Fibroblast of lung (primary cell): ENCODE results near the gene SPAG5. TPM values are rescaled to one million over a fixed set of nuclear protein-coding genes. Genes with fewer than 3 reads are reported as not detected.

Experiments used
- DNase-seq, 2 donors: peaks; one replicate each; pipeline versions ENCODE4 v3.0.0 to v3.0.0-alpha.2; 2010; ENCODE audit warnings: low read depth in 2 of 2
- H2AFZ ChIP-seq: 2 replicates; pipeline ENCODE4 v1.5.1; 2012; ENCODE audit warnings: low read length, control low read depth, inconsistent platforms
- H3K27ac ChIP-seq: 2 replicates; pipeline ENCODE4 v1.5.1; 2011; ENCODE audit warnings: low read length, control low read depth; ENCODE audit not compliant: insufficient read depth
- H3K27me3 ChIP-seq: 2 replicates; pipeline ENCODE4 v1.5.1; 2011; ENCODE audit warnings: mild to moderate bottlenecking, low read length; ENCODE audit not compliant: control insufficient read depth, insufficient read depth
- H3K36me3 ChIP-seq: 2 replicates; pipeline ENCODE4 v1.5.1; 2011; ENCODE audit warnings: low read length; ENCODE audit not compliant: control insufficient read depth, insufficient read depth
- H3K4me1 ChIP-seq: 2 replicates; pipeline ENCODE4 v1.5.1; 2011; ENCODE audit warnings: low read length; ENCODE audit not compliant: control insufficient read depth, insufficient read depth; ENCODE audit errors: extremely low read depth
- H3K4me2 ChIP-seq: 2 replicates; pipeline ENCODE4 v1.5.1; 2011; ENCODE audit warnings: low read length, control low read depth; ENCODE audit not compliant: insufficient read depth; ENCODE audit errors: extremely low read depth
- H3K4me3 ChIP-seq, 4 experiments: fragments of 200-600 bp in 1 of 4; sonication (generic) in 1 of 4; replicated peaks in 1 of 4; 2 replicates each; pipeline ENCODE4 v1.5.1; 2011 to 2016; ENCODE audit warnings: low read length in 4 of 4, low read depth in 3 of 4, mild to moderate bottlenecking in 3 of 4, control low read depth in 2 of 4, inconsistent platforms in 1 of 4, mixed read lengths in 1 of 4; ENCODE audit not compliant: insufficient read depth in 1 of 4; ENCODE audit errors: control extremely low read depth in 1 of 4
- H3K79me2 ChIP-seq: 2 replicates; pipeline ENCODE4 v1.5.1; 2012; ENCODE audit warnings: mild to moderate bottlenecking, low read length, inconsistent platforms; ENCODE audit not compliant: control insufficient read depth, insufficient read depth
- H3K9ac ChIP-seq: 2 replicates; pipeline ENCODE4 v1.5.1; 2011; ENCODE audit warnings: mild to moderate bottlenecking, low read length, control low read depth; ENCODE audit not compliant: insufficient read depth
- H3K9me3 ChIP-seq: 2 replicates; pipeline ENCODE4 v1.5.1; 2012; ENCODE audit warnings: low read depth, low read length; ENCODE audit not compliant: control insufficient read depth, insufficient read depth
- H4K20me1 ChIP-seq: 2 replicates; pipeline ENCODE4 v1.5.1; 2011; ENCODE audit warnings: low read length; ENCODE audit not compliant: control insufficient read depth, insufficient read depth; ENCODE audit errors: extremely low read depth
- EZH2 ChIP-seq: IDR thresholded peaks from 2 replicates; pipeline ENCODE4 v1.5.1; 2012; ENCODE audit warnings: low read length, control low read depth, mild to moderate bottlenecking; ENCODE audit errors: missing control alignments
- polyA plus RNA-seq, 2 donors: library from polyadenylated mRNA; depleted of rRNA in 1 of 2; stranded (reverse) in 1 of 2; unstranded in 1 of 2; fragments of >200 nt; gene quantifications; 2 replicates each; pipeline ENCODE4 v1.2.1, GENCODE V29; 2011 to 2012; ENCODE audit warnings: missing spikeins in 1 of 2
- total RNA-seq: library from RNA; depleted of rRNA; stranded (reverse); fragments of >200 nt; gene quantifications from 2 replicates; pipeline ENCODE4 v1.2.1, GENCODE V29; 2014
- TF ChIP-seq, protein P1 (sequence below), 2 donors: IDR thresholded peaks in 1 of 2; conservative IDR thresholded peaks in 1 of 2; 1 replicate in 1 of 2; 2 replicates in 1 of 2; pipeline ENCODE4 v1.5.1; 2011 to 2012; ENCODE audit warnings: low read length in 2 of 2, control low read depth in 1 of 2, inconsistent platforms in 1 of 2, low read depth in 1 of 2, mild to moderate bottlenecking in 1 of 2

The SPAG5 gene
- total and polyA plus RNA-seq, 2 donors (not counting 1 experiment from before 2014, with no cell fraction given), result 12.0 to 13.7 TPM

DNA sequence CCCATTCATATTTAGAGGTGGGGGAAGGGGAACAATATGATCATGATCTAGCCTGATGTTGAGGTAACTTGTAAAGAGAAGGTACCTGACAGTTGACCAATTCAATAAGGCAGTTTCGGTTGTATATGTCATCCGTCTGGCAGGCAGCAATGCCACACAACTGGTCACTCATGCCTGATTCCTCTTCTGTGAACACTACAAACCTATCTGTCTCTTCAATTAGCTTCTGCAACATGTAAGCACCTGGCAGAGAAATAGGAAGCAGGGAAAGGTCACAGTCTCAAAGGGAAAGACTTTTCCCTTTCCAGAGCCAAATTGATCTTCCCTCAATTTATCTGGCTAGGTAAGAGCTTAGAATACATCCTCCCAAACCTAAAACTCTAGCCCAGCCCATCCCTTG is 25.3 kb upstream of the SPAG5 start:
- no peak overlapping the region for H3K4me2 ChIP-seq
- no peaks in the 10 kb centered on the region for H3K4me1 ChIP-seq
- no peak for DNase-seq
- H3K79me2 ChIP-seq, result no peaks in the 10 kb centered on the region
- no peak overlapping the region for H3K9ac ChIP-seq
- H3K9me3 ChIP-seq, result no peaks in the 10 kb centered on the region
- TF ChIP-seq, protein P1, sequence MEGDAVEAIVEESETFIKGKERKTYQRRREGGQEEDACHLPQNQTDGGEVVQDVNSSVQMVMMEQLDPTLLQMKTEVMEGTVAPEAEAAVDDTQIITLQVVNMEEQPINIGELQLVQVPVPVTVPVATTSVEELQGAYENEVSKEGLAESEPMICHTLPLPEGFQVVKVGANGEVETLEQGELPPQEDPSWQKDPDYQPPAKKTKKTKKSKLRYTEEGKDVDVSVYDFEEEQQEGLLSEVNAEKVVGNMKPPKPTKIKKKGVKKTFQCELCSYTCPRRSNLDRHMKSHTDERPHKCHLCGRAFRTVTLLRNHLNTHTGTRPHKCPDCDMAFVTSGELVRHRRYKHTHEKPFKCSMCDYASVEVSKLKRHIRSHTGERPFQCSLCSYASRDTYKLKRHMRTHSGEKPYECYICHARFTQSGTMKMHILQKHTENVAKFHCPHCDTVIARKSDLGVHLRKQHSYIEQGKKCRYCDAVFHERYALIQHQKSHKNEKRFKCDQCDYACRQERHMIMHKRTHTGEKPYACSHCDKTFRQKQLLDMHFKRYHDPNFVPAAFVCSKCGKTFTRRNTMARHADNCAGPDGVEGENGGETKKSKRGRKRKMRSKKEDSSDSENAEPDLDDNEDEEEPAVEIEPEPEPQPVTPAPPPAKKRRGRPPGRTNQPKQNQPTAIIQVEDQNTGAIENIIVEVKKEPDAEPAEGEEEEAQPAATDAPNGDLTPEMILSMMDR (conservative IDR thresholded peaks at IDR 0.05 in 1 of 2, IDR thresholded peaks at IDR 0.05 in 1 of 2; ENCODE audit: low read depth in 1 of 2, low read length in 2 of 2), result no peak
- TF ChIP-seq EZH2, result no peak
- H4K20me1 ChIP-seq, result no peaks in the 10 kb centered on the region
- no peak overlapping the region for H2AFZ ChIP-seq
- H3K4me3 ChIP-seq, result no peak overlapping the region
- H3K27ac ChIP-seq, result no peak overlapping the region
- no peaks in the 10 kb centered on the region for H3K27me3 ChIP-seq
- peaks cover 10% of the 10 kb centered on the region for H3K36me3 ChIP-seq

DNA sequence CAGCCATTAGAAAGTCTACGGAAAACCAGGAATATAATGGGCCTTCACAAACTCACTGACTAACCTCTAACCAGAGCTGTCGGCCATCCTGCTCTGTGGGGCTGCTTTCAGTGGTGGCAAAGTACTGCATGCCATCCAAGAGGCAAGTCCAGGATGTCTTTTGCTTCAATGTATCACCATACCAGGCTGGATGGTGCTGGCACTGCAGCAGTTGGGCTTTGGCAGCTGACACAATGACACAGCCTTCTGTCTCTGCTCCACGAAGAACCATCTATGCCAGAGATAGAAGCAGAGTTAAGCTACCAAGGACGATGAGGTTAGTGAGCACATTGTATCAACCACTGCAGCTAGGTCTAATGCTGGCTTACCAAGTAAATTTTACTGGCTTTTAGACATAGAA is 24.9 kb upstream of the SPAG5 start:
- Histone ChIP-seq H2AFZ (no peak overlapping the region), H3K27ac (no peak overlapping the region), H3K4me1 (no peaks in the 10 kb centered on the region), H3K4me3 (no peak overlapping the region), H3K4me2 (no peak overlapping the region), H3K79me2 (no peaks in the 10 kb centered on the region), H3K36me3 (peaks cover 10% of the 10 kb centered on the region), H3K27me3 (no peaks in the 10 kb centered on the region), H3K9ac (no peak overlapping the region), H3K9me3 (no peaks in the 10 kb centered on the region), H4K20me1 (no peaks in the 10 kb centered on the region)
- TF ChIP-seq, protein P1 (conservative IDR thresholded peaks at IDR 0.05 in 1 of 2, IDR thresholded peaks at IDR 0.05 in 1 of 2; ENCODE audit: low read depth in 1 of 2, low read length in 2 of 2), result no peak
- TF ChIP-seq EZH2, result no peak
- no peak for DNase-seq

DNA sequence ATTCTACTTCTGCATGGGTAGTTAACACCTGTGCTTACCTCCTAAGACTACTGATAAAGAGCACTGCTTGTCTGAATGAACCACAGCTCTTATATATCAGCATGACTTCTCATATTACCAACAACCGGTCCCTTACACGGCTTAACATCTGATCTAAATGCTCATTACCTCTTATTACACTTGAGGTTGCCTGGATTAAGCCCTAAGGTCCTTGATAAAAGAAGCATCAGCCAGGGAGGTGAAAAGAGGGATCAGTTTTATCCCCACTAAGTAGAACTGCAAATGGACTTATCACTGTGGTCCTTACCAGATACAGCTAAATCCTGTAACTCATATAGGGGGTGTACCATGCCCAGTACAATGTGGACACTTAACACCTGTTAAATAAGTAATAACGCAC is 23.4 kb upstream of the SPAG5 start:
- Histone ChIP-seq H3K27ac (no peak overlapping the region), H3K9me3 (no peaks in the 10 kb centered on the region), H3K36me3 (peaks cover 10% of the 10 kb centered on the region)

More for the DNA sequence above, 23.4 kb upstream of the SPAG5 start:
- Histone ChIP-seq H3K4me2 (no peak overlapping the region), H3K79me2 (no peaks in the 10 kb centered on the region), H4K20me1 (no peaks in the 10 kb centered on the region), H3K4me3 (no peak overlapping the region), H3K4me1 (no peaks in the 10 kb centered on the region), H2AFZ (no peak overlapping the region), H3K9ac (no peak overlapping the region), H3K27me3 (no peaks in the 10 kb centered on the region)
- no peak for TF ChIP-seq EZH2
- TF ChIP-seq, protein P1 (conservative IDR thresholded peaks at IDR 0.05 in 1 of 2, IDR thresholded peaks at IDR 0.05 in 1 of 2; ENCODE audit: low read depth in 1 of 2, low read length in 2 of 2), result no peak
- DNase-seq, result no peak
